ENCODE data around the gene PGLYRP2.
A peak's percentile ranks its signal among the peaks of the same experiment; 100 is the strongest.

PGLYRP2 gene

GRCh38 chr19:15453906-15454860, 25.1 kb downstream of the PGLYRP2 start:
- DNase-seq = no peak

- no peak for DNase-seq
These were observed 26.2 kb downstream of the PGLYRP2 start for GRCh38 chr19:15453091-15453578.

DNA sequence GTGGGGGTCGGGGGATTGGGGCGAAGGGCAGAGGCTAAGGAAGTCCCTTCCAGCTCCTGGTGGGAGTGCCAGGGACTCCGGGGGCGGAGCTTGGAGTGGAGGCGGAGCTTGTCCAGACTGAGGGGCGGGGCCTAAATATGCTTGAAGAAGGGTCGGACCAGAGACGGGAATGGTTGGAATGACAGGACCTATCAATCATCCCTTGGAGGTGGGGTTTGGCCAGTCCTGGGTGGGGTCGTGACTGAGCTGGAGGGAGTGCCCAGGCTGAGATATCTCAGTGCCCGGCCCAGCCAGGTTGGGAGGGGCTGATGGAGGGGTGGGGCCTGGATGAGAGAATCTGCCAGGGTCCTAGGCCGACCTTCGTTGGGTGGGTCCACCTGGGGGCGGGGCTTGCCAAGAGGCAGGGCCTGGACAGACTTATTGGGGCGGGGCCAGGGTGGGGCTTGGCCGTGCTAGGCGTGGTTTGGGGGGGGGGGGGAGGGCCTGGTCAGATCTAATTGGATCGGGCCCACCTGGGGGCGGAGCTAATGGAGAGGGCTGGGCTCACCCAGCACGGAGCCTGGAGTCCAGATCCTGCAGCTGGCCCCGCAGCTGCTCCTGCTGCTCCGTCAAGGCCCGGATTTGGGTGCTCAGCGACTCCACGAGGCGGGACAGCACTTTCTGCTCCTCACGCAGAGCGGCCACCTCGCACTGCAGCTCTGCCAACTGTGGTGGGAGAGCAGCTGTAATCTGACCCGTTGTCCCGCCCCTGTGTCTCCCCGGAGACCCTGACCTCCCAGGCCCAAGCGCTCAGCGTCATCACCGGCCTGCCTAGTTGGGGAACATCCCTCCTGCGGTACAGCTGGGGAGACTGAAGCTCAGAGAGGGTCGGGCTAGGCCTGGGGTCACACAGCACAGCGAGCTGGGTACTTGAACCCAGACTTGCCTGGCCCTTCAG, 26.9 kb downstream of the PGLYRP2 start:
- DNase-seq = peak; percentile 73

GRCh38 chr19:15450528-15450890, 28.8 kb downstream of the PGLYRP2 start:
- no peak for DNase-seq

GRCh38 chr19:15449620-15450527, 29.4 kb downstream of the PGLYRP2 start, which contains the start of gene WIZ:
Gene WIZ, minus strand, starts transcription at chr19:15449956. Its CDS starts 1,649 bp downstream, at chr19:15448307.
- DNase-seq = peak; percentile 93

DNA sequence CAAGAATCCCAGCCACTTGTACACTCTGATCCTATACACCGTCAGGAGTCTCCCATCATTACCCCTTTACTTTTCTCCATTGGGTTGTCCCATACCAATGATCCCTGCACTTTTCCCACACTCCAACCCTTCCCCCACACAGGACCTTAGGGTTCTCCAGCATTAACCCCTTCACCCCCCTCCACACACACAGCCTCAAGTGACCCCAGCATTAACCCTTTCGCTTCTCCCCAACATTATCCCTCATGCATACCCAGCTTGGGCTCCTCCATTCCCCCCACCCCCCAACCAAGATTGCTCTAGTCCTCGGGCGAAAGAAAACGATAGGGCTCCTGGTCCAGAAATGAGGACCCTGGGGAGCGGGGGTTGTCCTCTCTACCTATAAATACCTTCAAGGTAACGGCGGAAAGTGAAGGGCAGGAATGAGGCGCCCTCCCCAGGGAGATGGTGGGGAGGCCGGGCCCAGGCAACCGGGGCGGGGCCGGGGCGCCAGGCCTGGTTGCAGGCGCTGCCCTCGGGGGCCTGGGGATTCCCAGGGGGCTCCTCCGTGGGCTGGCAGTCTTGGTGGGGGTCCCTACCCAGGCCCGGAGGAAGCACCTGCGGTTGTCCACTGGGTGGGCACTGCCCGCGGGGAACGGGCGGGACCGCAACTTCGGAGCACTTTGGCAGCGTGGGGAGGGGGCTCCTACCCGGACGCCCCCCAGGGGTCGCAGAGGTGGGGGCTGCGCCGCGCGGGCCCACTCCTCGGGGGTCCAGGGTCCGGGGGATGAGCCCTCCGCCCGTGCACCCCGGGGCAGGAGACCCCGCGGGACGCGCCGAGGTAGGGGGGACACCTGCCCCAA, 30.3 kb downstream of the PGLYRP2 start:
- DNase-seq = no peak

DNA sequence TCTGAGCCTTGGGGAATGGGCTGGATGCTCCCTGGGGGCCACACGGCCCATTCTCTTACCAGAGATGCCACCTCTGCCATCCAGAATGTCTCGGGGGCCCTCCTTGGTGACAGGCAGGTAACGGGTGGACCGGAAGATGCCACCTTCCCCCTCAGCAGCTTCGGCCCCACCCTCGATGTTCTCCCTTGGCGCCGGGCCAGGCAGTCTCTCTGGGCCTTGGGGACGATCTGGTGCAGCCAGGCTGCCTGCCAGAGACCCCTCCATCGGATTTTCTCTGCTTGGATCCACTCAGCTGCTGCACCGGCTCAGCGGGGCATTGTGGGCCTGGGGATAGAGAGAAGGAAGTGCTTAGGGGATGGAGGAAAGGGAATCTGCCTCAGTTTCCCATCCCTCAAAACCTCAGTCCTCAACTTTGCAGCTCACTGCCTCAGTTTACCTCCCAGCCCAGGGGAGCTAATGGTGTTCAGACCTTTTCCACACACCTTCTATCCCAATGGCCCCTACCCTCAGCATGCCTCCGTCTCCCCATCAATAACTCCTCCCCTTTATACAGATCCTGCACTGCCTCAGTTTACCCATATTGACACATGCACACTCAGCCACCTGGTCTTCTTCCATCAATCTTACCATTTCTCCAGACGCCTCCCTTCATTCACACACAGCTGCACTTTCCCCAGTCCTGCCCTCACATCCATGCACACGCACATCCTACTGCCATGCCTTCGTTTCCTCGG, 31.1 kb downstream of the PGLYRP2 start:
- no peak for DNase-seq

- DNase-seq = no peak
These were observed 32.2 kb downstream of the PGLYRP2 start for GRCh38 chr19:15447057-15447456.

DNA sequence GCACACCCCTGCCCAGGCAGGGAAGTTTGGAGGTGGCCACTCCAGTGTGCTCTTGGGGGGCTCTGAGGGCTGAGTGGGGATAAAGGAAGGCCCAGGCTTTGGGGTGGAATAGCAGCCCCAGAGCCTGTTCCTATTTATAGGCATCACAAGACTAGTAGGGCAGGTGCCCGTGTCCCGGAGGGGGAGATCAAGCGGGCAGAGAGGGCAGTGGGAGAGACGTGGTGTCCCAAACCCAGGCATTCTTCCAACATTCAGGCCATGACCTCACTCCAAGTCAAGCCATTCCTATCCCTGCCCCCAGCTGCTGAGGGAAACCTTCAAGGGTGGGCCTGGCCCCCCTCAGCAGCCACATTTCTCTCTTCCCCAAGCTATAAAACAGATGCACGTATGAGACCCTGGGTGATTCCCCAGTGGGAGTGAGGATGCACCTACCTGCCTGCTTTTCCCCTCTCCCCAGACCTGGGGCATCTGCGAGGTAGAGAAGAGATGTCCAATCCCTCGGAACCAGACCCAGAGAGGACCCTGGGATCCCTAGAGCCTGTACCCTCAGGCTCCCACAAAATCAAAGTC, 33.4 kb downstream of the PGLYRP2 start:
- no peak for DNase-seq

GRCh38 chr19:15445227-15445605, 34.1 kb downstream of the PGLYRP2 start:
- no peak for DNase-seq

- DNase-seq = no peak
These were observed 34.6 kb downstream of the PGLYRP2 start for GRCh38 chr19:15444505-15445226.

- no peak for DNase-seq
These were observed 35.5 kb downstream of the PGLYRP2 start for GRCh38 chr19:15443838-15444237.

GRCh38 chr19:15443325-15443724, 36.0 kb downstream of the PGLYRP2 start:
- DNase-seq = no peak

GRCh38 chr19:15442142-15442920, 37.0 kb downstream of the PGLYRP2 start:
- DNase-seq = no peak

DNA sequence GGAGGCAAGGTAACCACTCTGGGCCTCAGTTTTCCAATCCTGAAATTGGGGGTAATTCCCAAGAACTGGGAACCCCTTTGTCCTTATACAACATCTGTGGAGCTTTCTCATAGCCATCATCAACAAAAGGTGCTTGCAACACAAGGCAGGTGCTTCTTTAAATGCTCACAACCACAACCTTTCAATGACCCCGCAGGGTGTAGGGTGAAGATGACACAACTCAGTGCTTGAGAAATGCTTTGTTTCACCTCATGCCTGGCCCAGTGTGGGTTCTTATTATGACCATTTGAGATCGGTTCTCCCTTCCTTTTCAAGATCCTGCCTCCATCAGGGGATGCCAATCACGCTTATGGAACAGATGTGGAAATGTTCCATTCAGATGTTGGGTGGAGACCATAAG, 38.0 kb downstream of the PGLYRP2 start:
- DNase-seq = no peak

GRCh38 chr19:15439821-15440641, 39.3 kb downstream of the PGLYRP2 start:
- no peak for DNase-seq

- DNase-seq = no peak
These were observed 40.1 kb downstream of the PGLYRP2 start for GRCh38 chr19:15439078-15439799.

Measured in activated effector memory CD4-positive, alpha-beta T cell treated with anti-CD3 and anti-CD28 coated beads, Interleukin-2, amount 50 U/mL, for 16 hours (primary cell).